Measurements from ENCODE around the gene ZNF639.

The ZNF639 gene

DNA sequence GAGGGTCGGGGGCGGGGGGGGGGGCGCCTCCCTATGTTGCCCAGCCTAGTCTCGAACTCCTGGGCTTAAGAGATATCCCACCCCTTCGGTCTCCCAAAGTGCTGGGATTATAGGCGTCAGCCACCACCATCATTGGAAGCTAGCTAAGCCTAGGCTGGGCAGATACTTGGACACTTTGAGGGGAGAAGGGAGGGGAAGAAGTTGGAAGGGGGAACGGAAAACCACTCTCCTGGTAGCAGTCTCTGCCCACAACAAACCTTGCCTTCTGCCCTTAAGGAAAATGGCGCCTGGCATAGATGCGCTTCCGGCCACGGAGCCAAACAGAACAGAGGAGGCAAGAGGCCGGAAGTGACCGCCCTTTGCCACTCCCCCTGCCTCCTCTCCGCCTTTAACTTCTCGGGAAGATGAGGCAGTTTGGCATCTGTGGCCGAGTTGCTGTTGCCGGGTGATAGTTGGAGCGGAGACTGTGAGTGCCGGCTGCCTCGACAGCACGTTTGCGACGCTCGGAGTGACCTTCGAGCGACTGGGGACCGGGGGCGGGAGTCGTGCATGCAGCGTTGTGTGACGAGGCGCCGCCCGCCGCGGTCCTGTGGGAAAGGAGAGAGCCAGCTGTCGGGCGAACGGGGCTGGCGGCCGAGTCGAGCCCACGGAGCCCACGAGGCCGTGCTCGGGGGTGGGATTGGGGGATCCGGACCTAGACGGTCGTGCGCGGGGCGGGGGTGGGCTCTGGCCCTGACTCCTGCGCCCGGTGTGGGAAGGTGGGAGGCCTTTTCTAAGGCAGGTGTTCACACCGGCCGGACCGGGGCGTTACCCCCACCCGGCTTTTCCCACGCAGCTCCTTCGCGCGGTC is 24.7 kb downstream of the ZNF639 start, which contains the start of gene MFN1:
TSS of gene MFN1 (plus strand) at position 365 of the 850 bp plus-strand sequence. CDS start 1,143 bp downstream, outside the sequence.
- peak within 1 kb of the TSS; percentile 94 to 96 for H3K27ac Mint-ChIP-seq
- H3K27me3 Mint-ChIP-seq = no peaks in the 10 kb centered on the region
- H3K4me3 Mint-ChIP-seq = peak within 1 kb of the TSS; percentile 93 to 94
- ATAC-seq (peak; percentile 98), DNase-seq (peak; percentile 79 to 90)
- H3K9me3 Mint-ChIP-seq = no peaks in the 10 kb centered on the region
- H3K4me1 Mint-ChIP-seq = peaks cover 15% of the 10 kb centered on the region

DNA sequence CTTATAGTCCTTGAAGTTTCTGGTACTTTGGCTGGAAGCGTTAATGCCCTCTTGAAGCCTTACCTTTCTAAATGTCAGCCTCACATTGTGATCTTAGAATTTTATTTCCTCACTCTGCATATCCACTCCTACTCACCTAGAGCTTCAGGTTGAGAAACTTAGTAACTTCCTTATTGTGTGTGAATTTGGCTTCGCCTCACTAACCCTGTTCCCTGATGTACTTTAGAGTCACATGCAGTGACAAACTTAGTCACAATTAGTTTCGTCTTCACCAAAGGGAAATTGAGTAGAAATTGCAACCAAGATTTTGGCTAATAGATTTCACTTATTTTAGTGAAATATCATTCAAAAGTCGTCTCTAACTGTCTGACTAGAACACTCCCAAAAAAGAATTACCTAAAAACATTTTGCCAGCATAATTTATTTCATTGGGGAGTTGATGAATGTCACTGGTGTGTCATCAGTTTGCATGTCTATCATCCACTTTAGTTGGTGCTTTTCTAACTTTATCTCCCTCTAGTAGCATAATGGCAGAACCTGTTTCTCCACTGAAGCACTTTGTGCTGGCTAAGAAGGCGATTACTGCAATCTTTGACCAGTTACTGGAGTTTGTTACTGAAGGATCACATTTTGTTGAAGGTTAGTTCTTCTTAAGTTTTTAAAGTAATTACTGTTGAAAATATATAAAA is 25.6 kb downstream of the ZNF639 start:
- Mint-ChIP-seq H3K27ac (peak overlapping the region; percentile 84 to 96), H3K27me3 (no peaks in the 10 kb centered on the region), H3K9me3 (no peaks in the 10 kb centered on the region), H3K4me1 (peaks cover 15% of the 10 kb centered on the region), H3K4me3 (peak overlapping the region; percentile 93 to 94)
- peak; percentile 27 for ATAC-seq
- DNase-seq = no peak

DNA sequence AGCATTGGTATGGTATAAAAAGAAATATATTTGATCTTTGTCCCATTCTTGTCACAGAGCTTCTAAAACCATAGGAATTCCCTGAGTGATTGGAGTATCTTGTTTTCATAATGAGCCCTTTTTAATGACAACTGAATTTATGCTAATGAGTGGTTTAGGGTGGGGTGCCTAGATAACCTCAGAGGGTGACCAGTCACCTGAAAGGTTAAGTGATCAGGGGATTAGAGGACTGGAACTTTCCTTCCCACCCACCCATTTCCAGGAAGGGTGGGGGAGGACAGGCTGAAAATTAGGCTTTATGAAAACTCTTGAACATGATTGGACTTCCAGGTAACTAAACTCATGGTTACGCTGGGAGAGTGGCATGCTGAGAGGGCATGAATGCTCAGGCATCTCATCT is 33.2 kb downstream of the ZNF639 start:
- Mint-ChIP-seq H3K4me3 (no peak overlapping the region), H3K9me3 (no peaks in the 10 kb centered on the region), H3K27me3 (no peaks in the 10 kb centered on the region), H3K4me1 (peaks cover 29% of the 10 kb centered on the region), H3K27ac (peak overlapping the region in 1 of 2 donors; percentile 35)
- DNase-seq (no peak), ATAC-seq (no peak)

DNA sequence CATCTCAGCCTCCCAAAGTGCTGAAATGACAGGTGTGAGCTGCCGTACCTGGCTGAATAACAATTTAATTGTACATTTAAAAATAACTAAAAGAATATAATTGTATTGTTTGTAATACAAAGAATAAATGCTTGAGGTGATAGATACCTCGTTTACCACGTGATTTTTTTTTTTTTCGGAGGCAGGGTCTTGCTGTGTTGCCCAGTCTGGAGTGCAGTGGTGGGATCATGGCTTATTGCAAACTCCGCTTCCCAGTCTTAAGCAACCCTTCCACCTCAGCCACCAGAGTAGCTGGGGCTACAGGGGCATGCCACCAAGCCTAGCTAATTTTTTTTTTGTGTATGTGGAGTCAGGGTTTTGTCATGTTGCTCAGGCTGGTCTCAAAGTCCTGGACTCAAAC is 40.5 kb downstream of the ZNF639 start:
- DNase-seq (no peak), ATAC-seq (no peak)
- no peaks in the 10 kb centered on the region for H3K27me3 Mint-ChIP-seq
- H3K27ac Mint-ChIP-seq = no peak overlapping the region
- H3K4me1 Mint-ChIP-seq = no peaks in the 10 kb centered on the region
- H3K4me3 Mint-ChIP-seq = no peak overlapping the region
- H3K9me3 Mint-ChIP-seq = no peaks in the 10 kb centered on the region

DNA sequence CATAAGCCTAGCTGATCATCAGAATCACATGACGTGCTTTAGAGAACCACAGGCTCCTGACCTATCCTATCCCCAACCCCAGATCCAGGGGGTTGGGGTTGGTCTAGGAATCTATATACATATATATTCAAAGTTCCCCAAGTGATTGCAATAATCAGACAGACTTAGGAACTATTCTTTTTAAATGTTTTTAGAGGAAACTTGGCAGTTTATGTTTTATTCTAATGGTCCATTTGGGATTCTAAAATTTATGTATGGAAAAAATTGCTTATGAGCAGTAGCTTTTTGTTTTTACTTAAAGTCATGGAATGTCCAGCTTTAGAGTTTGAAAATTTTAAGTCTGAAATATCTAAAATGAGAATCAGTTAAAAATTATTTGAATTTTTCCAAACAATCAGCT is 46.8 kb downstream of the ZNF639 start:
- DNase-seq = no peak
- Mint-ChIP-seq H3K4me3 (no peak overlapping the region), H3K27ac (no peak overlapping the region), H3K4me1 (no peaks in the 10 kb centered on the region), H3K27me3 (no peaks in the 10 kb centered on the region), H3K9me3 (no peaks in the 10 kb centered on the region)
- no peak for ATAC-seq

DNA sequence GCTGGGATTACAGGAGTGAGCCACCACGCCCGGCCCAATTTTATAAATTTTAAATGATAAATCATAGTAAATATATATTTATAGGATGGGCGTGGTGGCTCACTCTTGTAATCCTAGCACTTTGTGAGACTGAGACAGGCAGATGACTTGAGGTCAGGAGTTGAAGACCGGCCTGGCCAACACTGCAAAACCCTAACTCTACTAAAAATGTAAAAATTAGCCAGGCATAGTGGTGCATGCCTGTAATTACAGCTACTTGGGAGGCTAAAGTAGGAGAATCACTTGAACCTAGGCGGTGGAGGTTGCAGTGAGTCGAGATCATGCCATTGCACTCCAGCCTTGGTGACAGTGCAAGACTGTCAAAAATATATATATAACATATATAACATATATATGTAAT is 51.1 kb downstream of the ZNF639 start:
- no peaks in the 10 kb centered on the region for H3K4me1 Mint-ChIP-seq
- H3K9me3 Mint-ChIP-seq = no peaks in the 10 kb centered on the region
- ATAC-seq (no peak), DNase-seq (no peak)
- no peak overlapping the region for H3K4me3 Mint-ChIP-seq
- no peak overlapping the region for H3K27ac Mint-ChIP-seq
- H3K27me3 Mint-ChIP-seq = no peaks in the 10 kb centered on the region

DNA sequence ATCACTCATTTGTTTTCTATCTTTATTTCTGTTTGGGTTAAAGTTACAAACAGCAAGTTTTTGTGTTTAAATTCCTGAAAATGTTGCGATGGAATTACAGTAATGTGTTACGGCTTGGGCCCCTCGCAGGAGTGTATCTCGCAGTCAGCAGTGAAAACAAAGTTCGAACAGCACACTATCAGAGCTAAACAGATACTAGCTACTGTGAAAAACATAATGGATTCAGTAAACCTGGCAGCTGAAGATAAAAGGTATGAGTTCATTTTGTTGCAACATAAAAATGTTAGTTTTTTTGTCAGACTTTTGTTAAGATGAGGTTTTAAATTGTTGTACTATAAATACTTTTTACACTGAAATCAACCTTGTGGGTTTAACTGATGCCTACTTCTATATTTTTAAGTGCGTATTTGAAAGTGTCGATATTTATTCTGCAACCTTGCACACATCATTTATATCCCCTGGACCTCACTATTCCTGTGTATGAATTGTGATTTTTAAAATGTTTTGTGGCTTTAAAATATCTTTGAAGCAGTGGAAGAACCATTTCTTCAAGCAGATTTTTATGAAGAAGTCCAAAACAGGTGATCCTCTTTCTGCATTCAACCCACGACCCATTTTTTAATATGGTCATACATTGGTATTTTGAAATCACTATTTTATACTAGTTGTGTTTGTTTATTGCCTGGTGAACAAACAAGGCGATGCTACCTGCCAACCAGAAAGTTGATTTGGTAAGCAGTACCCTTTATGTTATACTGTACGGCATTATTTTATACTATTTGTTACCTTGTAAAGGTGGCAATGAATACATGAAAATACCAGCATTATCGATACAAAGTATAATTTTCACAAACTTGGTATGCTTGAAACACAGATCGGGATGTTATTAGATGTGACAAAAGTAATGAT is 52.5 kb downstream of the ZNF639 start:
- H3K27me3 Mint-ChIP-seq = no peaks in the 10 kb centered on the region
- DNase-seq = no peak
- no peaks in the 10 kb centered on the region for H3K4me1 Mint-ChIP-seq
- no peaks in the 10 kb centered on the region for H3K9me3 Mint-ChIP-seq
- no peak for ATAC-seq
- H3K27ac Mint-ChIP-seq = no peak overlapping the region
- H3K4me3 Mint-ChIP-seq = no peak overlapping the region

DNA sequence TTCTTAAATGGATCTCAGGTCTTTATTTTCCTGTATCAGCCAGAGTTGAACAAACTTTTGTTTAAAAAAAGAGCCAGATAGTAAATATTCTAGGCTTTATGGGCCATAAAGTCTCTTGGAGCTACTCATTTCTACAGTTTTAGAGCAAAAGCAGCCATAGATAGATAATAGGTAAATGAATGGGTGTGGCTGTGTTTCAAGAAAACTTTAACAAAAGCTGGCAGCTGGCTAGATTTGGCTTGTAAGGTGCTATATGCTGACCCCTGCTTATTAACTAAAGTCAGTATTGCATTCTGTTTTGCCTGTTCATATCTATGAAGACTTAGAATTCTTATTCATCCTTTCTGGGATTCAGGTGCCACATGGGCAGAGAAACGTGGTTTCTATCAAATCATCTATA is 53.6 kb downstream of the ZNF639 start:
- DNase-seq (no peak), ATAC-seq (no peak)
- no peaks in the 10 kb centered on the region for H3K9me3 Mint-ChIP-seq
- H3K27ac Mint-ChIP-seq = no peak overlapping the region
- no peaks in the 10 kb centered on the region for H3K27me3 Mint-ChIP-seq
- H3K4me3 Mint-ChIP-seq = no peak overlapping the region
- H3K4me1 Mint-ChIP-seq = no peaks in the 10 kb centered on the region
